Thoracic aorta endothelial cell (primary cell): ENCODE data around the gene MTA1. TPM values are rescaled to one million over a fixed set of nuclear protein-coding genes. Genes with fewer than 3 reads are reported as not detected.

ENCODE experiments used
- total RNA-seq: library from RNA; depleted of rRNA; stranded (reverse); fragments of >200 nt; gene quantifications from 2 replicates; pipeline ENCODE4 v1.2.3, GENCODE V29; 2012

MTA1 gene
- 84.2 and 84.6 TPM in 2 replicates for total RNA-seq

DNA sequence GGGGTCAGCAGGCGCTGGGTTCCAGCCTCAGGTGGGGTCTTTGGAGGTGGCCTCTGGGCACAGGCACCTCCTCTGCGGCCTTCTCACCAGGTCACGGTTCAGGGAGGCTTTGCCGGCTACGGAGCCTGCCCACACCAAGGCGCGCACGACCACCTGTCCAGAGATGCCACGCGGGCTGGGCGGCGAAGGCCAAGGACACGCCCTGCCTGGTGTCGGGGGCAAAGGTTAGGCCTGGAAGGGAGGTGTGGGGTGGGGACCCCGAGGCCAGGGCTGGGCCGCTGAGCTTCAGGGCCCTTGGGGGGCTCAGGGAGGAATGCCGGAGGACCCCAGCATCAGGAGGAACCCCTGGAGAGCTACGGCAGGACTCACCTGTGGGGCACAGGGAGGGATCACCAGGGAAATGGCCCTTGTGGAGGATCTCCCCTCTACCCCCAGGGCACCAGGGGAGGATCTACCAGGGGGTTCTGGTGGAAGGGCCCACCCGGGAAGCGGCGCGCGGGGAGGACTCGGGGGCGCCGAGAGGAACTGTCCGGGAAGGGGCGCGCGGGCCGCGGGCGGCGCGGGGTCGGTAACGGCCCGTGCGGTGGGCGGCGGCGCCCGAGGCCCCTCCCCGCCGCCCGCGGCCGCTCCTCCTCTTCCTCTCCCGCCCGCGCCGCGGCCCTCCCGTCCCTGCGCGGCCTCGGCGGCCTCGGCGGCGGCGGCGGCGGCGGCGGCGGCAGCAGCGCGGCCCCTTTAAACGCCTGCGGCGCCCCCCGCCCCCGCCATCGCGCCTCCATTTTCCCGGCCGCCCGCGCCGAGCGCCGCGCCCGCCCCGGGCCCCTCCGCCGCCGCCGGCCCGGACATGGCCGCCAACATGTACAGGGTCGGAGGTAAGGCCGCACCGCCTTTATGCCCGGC, at the start of gene MTA1:
MTA1 (plus strand) TSS at position 633 of the 897 bp plus-strand sequence; CDS start at position 842, 209 bp downstream.

DNA sequence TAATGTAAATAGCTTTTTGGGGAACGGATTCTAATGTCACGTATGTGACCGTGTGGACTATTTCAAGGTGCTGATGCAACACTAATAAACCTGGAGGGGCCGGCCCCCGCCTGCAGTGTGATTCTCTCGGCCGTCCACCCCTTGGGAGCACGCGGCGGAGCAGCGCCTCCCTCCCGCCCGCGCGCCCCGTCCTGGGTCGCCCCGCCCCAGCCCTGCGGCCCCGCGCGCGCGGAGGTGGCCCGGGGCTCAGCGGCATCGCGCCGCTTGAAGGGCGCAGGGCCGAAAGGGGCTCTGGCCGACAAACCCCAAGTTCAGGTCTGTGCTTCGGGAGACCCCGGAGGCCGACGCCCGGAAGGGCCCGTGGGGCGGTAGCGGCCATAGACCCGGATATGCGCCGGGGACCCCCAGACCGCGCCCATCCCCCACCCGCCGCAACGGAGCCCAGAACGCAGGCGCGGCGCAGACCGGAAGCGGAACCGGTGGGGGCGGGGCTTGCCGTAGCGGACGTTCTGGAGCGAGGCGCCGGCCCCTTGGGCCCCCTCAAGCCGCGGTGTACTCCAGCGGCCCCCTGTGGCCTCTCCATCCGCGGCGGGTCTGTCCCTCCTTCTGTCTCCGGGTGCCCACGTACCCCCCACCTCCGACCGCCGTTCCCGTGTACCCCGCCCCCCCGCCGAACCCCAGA, 21.4 kb upstream of the MTA1 start, which contains the start of gene TEX22:
TEX22 (plus strand) TSS at position 495 of the 682 bp plus-strand sequence. CDS start 803 bp downstream, outside the sequence.

GRCh38 chr14:105474483-105475268, 55.0 kb downstream of the MTA1 start, which contains the start of gene CRIP2:
Gene CRIP2 (plus strand): TSS chr14:105474821. CDS start chr14:105474863, 42 bp downstream.

DNA sequence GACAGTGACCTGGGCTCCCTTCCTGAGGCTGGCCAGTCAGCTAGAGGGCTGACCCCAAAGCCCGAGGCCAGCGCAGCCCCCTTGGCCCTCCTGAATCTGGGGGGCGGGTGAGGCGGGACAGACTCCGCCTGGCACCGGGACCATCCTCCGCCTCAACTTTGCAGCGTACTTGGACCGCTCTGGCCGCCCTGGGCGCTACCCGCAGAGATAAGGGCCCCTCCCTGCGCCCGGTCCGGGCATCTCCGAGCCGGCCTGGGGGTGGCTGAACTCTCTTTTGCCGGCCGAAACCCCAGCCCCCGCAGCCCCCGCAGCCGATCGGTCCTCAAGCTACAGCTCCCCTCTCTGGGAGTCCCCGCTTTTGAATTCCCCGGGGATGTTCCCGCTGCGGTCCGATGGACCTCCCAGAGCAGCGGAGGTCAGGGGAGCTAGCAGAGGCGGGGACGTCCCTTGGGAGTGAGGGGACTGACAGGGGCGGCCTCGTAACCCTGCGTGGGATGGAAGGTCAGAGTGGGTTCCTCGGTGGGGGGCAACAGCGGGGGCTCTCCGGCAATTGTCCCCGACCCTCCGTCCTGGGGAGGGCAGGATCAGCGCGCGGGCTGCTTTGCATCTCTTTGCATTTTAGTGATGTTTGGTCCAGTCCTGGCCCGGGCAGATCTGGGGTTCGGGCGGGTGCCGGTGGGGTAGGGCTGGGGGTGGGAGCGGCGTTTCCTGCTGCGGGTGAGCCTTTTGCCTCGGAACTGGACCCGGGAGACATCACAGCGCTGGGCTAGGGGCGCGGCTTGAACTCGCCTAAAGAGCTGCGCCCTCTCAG, 66.7 kb downstream of the MTA1 start, which contains the start of gene CRIP1:
CRIP1 (plus strand) TSS at position 724 of the 811 bp plus-strand sequence. CDS start 374 bp downstream, outside the sequence.

GRCh38 chr14:105490572-105491365, 71.1 kb downstream of the MTA1 start, which contains the start of gene TEDC1:
Gene TEDC1 (plus strand): TSS chr14:105491246. CDS start chr14:105491376, 130 bp downstream.

Other genes starting within 250 kb of the MTA1 start
- 17.0 and 26.7 TPM in 2 replicates for gene NUDT14, start 238.5 kb upstream of the MTA1 start, total RNA-seq
- 51.5 and 54.1 TPM in 2 replicates for gene BTBD6, start 171.3 kb upstream of the MTA1 start, total RNA-seq
- 40.3 and 40.8 TPM in 2 replicates for gene BRF1, start 118.8 kb upstream of the MTA1 start, total RNA-seq
- gene PACS2, start 105.1 kb upstream of the MTA1 start, total RNA-seq = 52.8 and 54.9 TPM in 2 replicates
- 0.14 and 0.27 TPM in 2 replicates for gene TEX22, start 21.3 kb upstream of the MTA1 start, total RNA-seq
- gene CRIP2, start 55.0 kb downstream of the MTA1 start, total RNA-seq = 173 and 174 TPM in 2 replicates
- gene CRIP1, start 67.1 kb downstream of the MTA1 start, total RNA-seq = 0.53 and 0.79 TPM in 2 replicates
- gene TEDC1, start 71.4 kb downstream of the MTA1 start, total RNA-seq = 17.8 and 19.0 TPM in 2 replicates
- 3.7 and 5.7 TPM in 2 replicates for gene TMEM121, start 106.8 kb downstream of the MTA1 start, total RNA-seq